ENCODE data around the gene CDC42SE2.
"Not testable (repeated sequence)": the region's sequence is repeated elsewhere in the genome, so short reads cannot be mapped to it uniquely, and the experiment has no call there.

The CDC42SE2 gene

DNA sequence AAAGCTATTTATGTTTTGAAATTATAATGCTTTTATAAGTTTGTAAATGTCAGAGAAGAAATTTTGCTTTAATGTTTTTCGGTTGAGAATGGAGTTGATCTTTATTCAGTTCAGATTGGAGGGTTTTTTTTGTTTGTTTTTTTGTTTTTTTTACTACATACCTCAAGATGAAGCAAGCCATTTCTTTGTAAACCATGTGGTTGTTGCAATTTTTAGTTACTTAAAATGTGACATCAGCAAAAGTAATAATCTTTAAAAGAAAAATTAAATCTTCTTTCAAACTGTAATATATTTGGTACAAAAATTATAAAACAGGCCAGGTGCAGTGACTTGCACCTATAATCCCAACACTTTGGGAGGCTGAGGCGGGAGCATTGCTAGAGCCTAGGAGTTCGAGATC is 102.6 kb downstream of the CDC42SE2 start:
- no peak for DNase-seq (ENCODE audit: low spot score)

DNA sequence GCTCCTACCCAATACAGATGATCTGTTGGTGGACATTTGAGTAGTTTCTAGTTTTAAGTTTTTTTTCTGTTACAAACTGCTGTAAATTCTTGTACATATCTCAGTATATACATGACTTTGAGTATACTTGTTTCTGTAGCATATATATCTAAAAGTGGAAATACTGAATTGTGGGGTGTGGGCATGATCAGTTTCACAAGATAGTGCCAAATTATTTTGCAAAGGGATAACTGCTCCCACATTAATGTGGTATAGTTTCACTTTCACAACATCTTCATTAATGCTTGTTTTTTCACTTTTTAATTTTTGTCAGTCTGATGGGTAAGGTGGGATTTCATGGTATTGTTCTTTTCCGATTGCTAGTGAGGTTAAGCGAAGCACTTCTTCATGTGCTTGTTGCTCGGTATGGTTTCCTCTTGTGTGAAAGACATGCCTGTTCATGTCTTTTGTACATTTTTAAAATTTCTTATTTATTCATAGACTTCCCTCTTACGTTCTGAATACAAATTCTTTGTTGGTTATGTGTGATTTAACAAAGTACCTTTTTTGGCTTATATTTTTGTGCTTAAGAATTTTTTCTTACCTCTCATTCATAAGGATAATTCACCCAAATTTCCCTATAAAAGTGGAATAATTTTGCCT is 103.5 kb downstream of the CDC42SE2 start:
- DNase-seq (ENCODE audit: low spot score) = no peak

DNA sequence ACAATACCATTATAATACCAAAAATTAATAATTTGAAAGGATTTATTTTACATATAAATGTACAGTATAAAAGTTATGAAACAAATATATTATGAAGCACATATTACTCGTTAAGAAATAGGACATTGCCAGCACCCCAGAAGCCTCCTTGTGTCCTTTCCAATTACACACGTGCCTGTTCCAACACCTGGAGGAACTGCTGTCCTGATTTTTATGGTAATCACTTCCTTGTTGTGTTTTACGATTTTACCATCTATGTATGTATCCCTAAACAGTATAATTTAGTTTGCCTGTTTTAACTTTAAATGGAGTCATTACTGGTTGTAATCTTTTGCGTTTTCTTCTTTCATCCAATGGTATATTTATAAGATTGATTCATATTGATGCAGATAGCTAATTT is 105.0 kb downstream of the CDC42SE2 start:
- DNase-seq (ENCODE audit: low spot score) = no peak

DNA sequence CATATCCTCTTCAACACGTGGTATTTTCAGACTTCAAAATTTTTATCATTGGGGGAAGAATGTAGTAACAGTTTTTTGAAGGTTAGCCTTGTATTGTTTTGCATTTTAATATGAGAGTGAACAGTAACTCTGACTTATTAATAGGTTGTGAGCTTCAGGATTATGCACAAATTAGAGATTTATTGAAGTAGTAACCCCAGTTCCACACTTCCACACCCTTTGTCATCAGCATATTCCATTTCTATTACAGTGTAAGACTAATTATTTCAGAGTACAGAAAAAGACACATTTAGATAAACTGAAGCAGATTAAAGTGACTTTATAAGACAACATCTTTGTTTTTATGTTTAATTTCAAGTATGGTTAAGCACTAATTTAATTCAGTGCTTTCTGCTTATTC is 105.7 kb downstream of the CDC42SE2 start:
- no peak for DNase-seq (ENCODE audit: low spot score)

DNA sequence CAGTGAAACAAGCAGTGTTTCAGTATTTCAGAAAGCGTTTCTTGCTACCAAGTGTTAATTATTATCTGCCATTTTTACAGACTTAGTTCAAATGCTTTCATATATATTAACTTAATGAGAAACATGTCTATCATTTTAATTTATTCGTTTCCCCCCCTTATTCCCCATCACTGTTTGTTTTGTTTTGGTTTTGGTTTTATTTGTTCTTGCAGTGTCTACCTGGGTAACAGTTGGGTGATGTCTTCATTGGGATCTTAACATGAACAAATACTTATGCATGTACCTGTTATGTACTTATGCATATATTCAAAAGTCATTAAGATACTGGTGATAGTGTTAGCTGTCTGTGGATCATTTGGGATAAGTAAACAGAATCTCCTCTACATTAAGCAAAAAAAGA is 108.0 kb downstream of the CDC42SE2 start:
- DNase-seq (ENCODE audit: low spot score) = no peak

DNA sequence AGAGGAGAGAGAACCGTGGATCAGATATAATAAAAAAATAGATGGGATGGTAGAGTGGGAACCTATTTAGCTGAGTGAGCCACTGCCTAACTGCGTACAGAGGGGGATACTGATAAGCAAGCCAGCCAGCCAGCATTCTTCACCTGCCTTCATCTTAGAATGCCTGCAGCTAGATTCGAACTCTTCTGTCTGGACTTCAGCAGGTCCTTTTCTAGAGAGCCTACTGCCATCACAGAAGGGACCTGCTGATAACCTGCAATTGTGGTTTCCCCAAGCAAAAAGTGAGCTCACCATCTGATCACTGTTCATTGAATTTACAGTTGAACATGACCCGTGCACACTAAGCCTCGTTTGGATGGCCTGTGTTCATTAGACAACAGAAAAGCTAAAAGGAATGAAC is 109.4 kb downstream of the CDC42SE2 start:
- no peak for DNase-seq (ENCODE audit: low spot score)

DNA sequence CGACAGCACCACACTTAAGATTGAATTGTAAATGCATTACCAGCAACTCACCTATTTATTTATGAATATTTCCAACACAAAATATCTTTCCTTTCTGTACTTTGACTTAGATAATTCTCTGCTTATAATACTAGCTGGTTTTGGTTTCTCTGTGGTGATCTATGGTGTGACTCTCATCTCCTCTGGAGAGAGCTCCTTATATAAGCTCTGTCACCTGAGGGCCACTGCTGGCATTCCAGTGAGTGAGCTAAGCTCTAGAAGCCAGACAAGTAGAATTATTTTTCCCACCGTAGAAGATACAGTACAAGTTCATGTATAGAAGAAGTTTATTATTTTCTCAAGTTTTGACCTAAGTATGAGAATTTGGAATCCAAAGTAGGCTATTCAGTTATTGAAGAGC is 111.5 kb downstream of the CDC42SE2 start:
- DNase-seq (ENCODE audit: low spot score) = no peak

DNA sequence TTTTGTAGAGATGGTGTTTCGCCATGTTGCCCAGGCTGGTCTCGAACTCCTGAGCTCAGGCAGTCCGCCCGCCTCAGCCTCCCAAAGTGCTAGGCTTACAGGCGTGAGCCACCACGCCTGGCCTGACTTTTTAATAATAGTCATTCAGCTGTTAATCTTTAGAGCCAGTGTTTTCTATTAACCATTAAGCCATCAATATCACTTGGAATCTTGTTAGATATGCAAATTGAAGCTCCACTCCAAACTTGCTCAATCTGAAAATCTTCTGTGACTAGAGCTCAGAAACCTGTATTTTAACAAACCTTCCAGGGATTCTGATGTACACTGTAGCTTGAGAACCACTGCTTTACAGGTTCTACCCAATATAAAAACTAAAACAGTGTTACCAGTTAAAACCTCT is 113.5 kb downstream of the CDC42SE2 start:
- DNase-seq (ENCODE audit: low spot score) = no peak

DNA sequence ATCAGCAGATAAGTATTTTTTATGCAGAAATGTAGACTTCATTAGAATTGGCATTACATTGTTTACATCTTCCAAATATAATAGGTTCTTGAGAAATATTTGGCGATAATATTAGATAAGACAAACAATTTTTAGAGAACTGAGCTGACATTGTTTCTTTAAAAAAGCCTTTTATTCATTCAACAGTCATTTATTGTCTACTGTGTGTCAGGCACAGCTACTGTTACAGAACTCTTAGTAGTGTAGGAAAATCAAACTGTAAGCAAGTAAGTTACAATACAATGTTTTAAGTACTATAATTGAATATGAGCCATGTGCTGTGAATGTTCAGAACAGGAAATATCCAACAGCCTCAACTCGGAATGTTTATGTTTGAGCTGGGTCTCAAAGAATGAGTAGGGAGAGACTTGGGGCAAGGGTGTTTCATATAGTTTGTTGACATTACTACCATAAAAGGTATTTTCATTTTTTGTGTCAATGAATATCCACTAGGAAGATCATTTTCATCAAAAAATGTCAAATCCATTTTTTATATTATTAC is 114.0 kb downstream of the CDC42SE2 start:
- no peak for DNase-seq (ENCODE audit: low spot score)

DNA sequence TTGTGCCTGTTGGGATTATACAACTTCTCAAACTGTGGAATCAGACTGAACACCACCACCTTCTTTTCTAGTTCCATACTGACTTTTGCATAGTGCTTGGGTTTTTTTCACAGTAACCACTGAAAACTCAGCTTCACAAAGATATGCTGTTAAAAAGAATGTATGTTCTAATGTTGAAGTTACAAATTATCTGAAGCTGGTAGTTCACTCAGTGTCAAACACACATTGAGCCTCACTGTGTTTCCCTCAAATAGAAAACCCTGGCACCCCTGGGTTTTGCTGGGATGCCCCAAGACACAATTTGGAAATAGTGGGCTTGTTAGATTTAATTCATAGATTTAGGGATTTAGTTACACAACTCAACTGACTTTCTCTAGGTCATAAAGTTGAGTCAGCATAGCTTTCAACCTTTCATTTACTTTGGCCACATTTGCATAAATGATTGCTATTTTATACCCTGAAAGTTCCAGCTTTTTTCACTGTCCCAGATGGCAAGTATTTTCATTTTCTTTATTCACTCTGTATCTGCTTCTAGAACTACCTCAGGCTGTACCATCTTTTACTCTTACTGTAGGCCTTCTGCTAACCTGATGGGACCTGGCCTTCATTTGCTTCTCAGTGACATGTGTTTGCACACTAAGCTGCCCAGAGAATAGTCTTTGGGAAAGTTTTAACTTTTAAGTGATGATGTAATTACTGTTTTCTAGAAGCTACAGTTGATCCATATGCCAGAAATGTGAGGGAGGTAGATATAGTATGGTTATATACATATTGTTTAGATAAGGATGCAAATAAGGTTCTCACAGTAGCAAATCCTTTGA is 115.1 kb downstream of the CDC42SE2 start:
- no peak for DNase-seq (ENCODE audit: low spot score)

DNA sequence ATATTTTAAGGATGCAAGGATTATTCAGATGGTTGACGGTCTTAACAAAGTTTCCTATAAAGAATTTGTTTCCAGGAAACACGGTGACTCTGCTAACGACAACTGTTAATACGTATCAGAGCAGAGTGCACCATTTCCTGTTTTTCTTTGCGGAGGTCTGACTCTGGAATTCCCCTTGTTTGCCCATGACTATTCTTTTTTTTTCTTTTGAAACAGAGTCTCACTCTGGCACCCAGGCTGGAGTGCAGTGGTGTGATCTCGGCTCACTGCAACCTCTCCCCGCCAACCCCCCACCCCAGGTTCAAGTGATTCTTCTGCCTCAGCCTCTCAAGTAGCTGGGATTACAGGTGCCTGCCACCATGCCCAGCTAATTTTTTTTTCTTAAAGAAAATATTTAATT is 115.9 kb downstream of the CDC42SE2 start:
- no peak for DNase-seq (ENCODE audit: low spot score)

DNA sequence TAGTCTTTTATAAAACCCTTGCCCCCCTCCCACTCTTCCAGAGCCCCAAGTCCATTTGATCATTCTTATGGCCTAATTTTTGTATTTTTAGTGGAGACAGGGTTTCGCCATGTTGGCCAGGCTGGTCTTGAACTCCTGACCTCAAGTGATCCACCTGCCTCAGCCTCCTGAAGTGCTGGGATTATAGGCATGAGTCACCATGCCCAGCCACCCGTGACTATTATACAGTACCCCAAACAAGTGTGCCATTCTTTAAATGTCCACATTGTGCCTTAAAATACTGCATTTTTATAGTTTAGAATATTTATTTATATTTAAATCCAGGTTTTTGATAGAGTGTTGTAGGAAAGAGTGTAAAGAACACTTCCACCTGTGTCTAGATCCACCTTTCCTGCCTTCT is 116.4 kb downstream of the CDC42SE2 start:
- not testable (repeated sequence) for DNase-seq (ENCODE audit: low spot score)

DNA sequence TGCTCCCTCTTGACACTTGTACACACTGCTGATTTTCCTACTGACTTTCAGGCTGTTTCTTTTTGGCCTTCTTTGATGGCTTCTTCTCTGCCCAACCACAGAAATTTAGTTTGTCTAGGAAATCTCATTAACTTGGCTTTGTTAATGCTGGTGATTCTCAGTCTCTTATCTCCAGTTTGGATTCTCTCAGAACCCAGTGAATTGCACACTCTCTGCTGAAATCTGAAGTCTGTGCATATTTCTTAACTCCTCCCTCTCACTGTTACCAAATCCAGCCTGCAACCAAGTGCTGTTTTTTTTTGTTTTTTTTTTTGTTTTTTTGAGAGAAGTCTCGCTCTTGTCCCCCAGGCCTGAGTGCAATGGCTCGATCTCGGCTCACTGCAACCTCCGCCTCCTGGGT is 117.2 kb downstream of the CDC42SE2 start:
- DNase-seq (ENCODE audit: low spot score) = no peak

DNA sequence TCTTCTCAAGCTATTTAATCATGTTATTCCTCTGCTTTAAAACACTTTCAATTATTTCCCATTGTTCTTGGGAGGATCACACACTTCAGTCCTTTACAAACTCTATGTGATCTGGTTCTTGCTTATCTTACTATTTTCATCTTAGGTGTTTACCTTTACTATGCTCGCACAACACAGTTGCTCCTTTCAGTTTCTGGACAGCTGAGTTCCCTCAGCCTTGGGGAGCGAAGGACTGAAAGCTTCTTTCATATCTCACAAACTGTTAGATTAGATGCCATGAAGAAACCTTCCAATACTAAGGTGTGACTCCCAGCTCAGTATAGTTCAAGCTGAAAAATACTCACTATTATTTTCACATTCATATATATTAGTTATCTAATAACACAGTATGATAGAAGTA is 117.9 kb downstream of the CDC42SE2 start:
- no peak for DNase-seq (ENCODE audit: low spot score)

DNA sequence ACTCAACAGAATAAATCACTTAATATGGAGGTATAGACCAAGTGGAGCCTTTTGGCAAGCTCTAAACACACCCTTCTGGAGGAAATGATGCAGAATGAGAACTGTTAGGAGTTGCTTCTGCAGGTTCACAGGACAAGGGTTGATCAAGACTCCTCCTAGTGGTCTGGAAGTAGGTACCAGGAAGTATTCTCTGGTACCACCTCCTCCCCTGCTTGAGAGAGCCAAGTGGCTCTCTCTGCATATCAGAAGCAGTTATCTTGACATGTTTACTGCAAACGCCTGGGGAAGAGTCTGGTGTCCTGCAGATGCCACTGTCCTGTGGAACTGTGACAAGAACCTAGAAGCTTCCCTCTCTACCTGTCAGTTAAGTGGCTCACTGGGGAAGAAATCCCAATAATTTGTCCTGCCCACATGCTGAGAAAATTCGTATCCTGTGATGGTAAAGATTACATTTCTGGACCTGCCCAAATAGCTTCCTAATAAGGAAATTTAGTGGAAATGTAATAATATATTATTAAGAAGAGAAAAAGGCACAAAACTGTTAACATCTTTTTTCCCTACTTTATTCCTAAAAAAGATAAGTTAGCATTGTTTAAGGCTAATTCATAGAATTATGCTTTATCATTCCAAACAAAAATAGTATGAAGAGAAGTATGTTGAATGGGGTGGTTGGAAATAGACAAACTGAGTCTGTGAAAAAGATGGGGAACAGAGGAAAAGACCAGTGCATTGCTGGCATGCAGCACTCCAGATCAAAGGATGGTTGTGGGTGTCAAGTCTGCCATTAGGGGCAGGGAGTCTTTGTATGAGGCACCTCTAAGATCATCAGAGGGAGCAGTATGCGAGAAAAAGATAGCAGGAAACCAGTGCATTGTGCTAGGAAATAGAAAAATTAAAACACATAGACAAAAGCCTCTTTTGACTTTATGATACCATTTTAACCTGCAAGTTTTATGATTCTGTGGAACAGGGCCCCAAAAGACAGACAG is 118.8 kb downstream of the CDC42SE2 start:
- peak; percentile 73 for DNase-seq (ENCODE audit: low spot score)

DNA sequence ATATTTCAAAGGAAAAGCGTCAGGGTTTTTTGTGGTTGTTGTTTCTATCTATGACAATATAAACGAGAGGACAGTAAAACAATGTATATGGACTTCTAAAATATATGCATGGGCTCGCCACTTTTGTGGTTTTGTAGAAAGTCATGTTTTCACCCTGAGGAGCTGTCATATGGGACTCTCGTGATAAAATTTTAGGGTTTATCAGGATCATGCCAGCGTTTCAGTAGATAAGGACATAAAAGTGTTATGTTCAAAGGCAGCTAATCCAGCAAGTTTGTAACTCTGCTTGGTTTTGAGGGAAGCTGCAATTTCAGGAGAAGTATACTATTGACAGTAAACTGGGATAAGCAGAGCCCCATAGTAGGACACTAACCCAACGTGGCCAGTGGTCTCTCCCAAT is 120.3 kb downstream of the CDC42SE2 start:
- DNase-seq (ENCODE audit: low spot score) = no peak

DNA sequence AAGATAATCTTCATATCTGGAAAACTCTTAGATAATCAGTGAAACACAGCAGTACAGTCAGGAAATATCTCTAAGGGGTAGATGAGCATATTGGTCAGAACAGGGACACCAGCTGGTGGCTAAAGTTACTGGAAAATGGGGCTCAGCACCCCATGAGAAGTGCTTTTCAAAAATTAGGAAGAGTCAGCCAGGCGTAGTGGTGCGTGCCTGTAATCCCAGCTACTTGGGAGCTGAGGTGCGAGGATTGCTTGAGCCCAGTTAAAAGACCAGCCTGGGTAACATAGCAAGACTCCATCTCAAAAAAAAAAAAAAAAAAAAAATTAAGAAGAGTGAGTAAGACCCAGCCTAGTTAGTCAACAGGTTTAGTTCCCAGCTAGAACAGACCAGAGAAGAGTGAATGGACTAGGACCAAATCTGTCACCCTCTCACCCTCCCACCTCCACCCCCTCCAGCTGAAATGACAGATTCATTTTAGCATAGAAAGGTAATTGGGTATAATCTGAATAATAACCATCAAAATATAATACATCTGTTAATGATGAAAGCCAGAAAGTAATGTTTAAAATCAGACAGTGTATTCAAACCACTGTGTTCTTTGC is 120.9 kb downstream of the CDC42SE2 start:
- DNase-seq (ENCODE audit: low spot score) = no peak

DNA sequence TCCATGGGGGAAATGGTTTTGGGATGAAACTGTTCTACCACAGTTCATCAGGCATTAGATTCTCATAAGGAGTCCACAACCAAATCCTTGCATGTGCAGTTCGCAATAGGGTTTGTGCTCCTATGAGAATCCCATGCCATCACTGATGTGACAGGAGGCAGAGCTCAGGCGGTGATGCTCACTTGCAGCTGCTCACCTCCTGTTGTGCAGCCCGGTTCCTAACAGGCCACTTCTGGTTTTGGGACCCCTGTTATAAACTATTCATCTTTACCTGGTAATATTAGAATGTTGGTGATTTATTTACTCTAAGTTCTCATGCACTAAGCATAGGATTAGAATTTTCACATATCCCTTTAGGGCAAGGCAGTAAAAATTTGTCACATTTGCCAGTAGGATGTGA is 122.3 kb downstream of the CDC42SE2 start:
- DNase-seq (ENCODE audit: low spot score) = no peak

DNA sequence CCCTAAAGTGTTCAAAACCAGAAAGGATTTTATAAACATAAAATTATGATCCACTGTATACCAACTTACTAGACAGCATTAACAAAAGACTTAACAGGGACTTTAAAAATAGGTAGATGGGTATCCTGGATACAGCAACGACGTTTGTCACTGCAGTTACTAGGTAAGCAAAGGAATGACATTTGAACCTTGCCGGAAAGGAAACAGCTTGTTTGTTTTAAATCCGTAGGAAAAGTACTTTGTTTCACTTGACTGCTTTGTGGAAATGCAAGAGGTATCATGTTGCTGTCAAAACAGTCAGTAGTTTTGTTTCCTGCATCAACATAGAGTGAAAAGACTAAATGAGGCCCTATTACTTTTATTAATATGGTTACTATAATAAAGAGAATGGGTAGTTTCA is 122.9 kb downstream of the CDC42SE2 start:
- no peak for DNase-seq (ENCODE audit: low spot score)

DNA sequence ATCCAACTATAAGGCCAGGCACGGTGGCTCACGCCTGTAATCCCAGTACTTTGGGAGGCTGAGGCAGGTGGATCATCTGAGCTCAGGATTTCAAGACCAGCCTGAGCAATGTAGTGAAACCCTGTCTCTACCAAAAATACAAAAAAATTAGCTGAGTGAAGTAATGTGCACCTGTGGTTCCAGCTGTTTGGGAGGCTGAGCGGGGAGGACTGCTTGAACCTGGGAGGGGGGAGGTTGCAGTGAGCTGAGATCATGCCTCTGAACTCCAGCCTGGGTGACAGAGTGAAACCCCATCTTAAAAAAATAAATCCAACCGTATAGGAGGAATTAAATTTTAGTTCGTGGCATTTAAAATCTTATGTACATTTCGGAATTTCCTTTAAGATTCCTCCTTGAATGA is 123.4 kb downstream of the CDC42SE2 start:
- no peak for DNase-seq (ENCODE audit: low spot score)

DNA sequence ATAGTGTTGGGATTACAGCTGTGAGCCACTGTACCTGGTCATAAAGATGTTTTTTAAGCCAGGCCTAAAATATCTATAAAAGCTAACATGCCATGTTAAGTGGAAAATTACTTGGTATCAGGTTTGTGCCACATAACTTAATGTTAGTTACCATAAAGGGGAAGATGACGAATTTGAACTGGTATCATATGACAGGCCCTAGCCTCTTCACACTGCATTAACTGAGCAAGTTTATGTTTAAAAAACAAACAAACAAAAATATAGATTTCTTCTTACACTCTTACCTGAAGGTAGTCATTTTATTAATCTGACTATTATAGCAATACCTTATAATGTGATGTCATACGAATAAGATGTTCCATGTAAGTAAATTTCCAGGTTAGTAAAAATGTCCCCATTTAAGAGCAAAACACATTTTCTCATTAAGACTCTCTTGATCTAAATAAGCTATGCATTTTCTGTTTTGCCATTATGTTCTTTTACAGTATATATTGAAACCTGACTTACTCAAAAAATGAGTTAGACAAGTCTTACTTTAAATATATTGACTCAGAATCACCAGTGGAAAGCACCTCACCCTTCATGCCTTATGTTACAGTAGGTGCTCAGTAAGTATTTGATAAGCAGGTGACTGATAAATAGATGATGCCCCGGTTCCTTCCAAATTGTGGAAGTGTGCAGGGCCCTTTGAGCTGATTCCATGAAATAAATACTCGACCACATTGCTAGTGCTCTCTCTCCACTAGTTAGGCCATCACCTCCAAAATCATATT is 125.4 kb downstream of the CDC42SE2 start:
- no peak for DNase-seq (ENCODE audit: low spot score)

Data from LoVo (cell line).